Cardiac septum (tissue), 1 donor: ENCODE data around the gene YAF2. TPM values are rescaled to one million over a fixed set of nuclear protein-coding genes. Genes with fewer than 3 reads are reported as not detected.
"Not testable (repeated sequence)": the region's sequence is repeated elsewhere in the genome, so short reads cannot be mapped to it uniquely, and the experiment has no call there.

Experiments
- DNase-seq: peaks from one replicate; pipeline ENCODE4 v3.0.0-alpha.2; 2020; ENCODE audit warnings: low spot score
- intact Hi-C: fragments of 100-400 bp; cut with DNase I; formaldehyde crosslinking; loops from one replicate; pipeline ENCODE4 v1.14.0; 2022
- total RNA-seq: library from RNA; stranded (reverse); fragmentation: NEBNext Ultra II Directional; extraction: Animal tissue kit (Norgen Biotek cat#: 25700); gene quantifications from one replicate; pipeline ENCODE4 v1.2.1, GENCODE V29; 2021
- donor health status: DM: no; HTN: no; CAD: no.

YAF2 gene
- total RNA-seq, 1 donor from 2014 or later, result 84.8 TPM

GRCh38 chr12:42208574-42208973, 29.5 kb downstream of the YAF2 start:
- DNase-seq, result no peak
- intact Hi-C loops, result no loop called here

GRCh38 chr12:42204819-42205218, 33.2 kb downstream of the YAF2 start:
- intact Hi-C loops, result no loop called here
- no peak for DNase-seq

GRCh38 chr12:42204362-42204761, 33.7 kb downstream of the YAF2 start:
- no peak for DNase-seq
- intact Hi-C loops, result no loop called here

GRCh38 chr12:42201063-42201462, 37.0 kb downstream of the YAF2 start:
- DNase-seq, result no peak
- intact Hi-C loops, result no loop called here

GRCh38 chr12:42199007-42199406, 39.0 kb downstream of the YAF2 start:
- intact Hi-C loops, result no loop called here
- DNase-seq, result no peak

GRCh38 chr12:42196723-42197603, 41.1 kb downstream of the YAF2 start:
- no peak for DNase-seq
- intact Hi-C loops, result no loop called here

- intact Hi-C loops, result no loop called here
Observed at GRCh38 chr12:42192686-42193085, 45.4 kb downstream of the YAF2 start.

GRCh38 chr12:42192258-42192657, 45.8 kb downstream of the YAF2 start:
- intact Hi-C loops, result no loop called here
- no peak for DNase-seq

More at GRCh38 chr12:42192686-42193085, 45.4 kb downstream of the YAF2 start:
- no peak for DNase-seq

- intact Hi-C loops, result no loop called here
- DNase-seq, result no peak
Observed at GRCh38 chr12:42190376-42190775, 47.7 kb downstream of the YAF2 start.

- intact Hi-C loops, DNase-seq: not testable (repeated sequence)
Observed at GRCh38 chr12:42188275-42188674, 49.8 kb downstream of the YAF2 start.

- intact Hi-C loops, result no loop called here
- DNase-seq, result no peak
Observed at GRCh38 chr12:42187799-42188198, 50.2 kb downstream of the YAF2 start.

GRCh38 chr12:42186793-42187192, 51.3 kb downstream of the YAF2 start:
- intact Hi-C loops, result no loop called here
- no peak for DNase-seq

GRCh38 chr12:42182394-42182793, 55.7 kb downstream of the YAF2 start:
- intact Hi-C loops, result no loop called here
- DNase-seq, result no peak

- intact Hi-C loops, result no loop called here
- no peak for DNase-seq
Observed at GRCh38 chr12:42180990-42181596, 57.0 kb downstream of the YAF2 start.

GRCh38 chr12:42178101-42178500, 59.9 kb downstream of the YAF2 start:
- intact Hi-C loops, result no loop called here

GRCh38 chr12:42174978-42175377, 63.1 kb downstream of the YAF2 start:
- intact Hi-C loops, result no loop called here
- no peak for DNase-seq

More at GRCh38 chr12:42178101-42178500, 59.9 kb downstream of the YAF2 start:
- DNase-seq, result no peak

- intact Hi-C loops, result no loop called here
- DNase-seq, result no peak
Observed at GRCh38 chr12:42173961-42174521, 64.0 kb downstream of the YAF2 start.

- intact Hi-C loops, result no loop called here
- no peak for DNase-seq
Observed at GRCh38 chr12:42172441-42173210, 65.4 kb downstream of the YAF2 start.

- intact Hi-C loops, result no loop called here
- no peak for DNase-seq
Observed at GRCh38 chr12:42167711-42168110, 70.3 kb downstream of the YAF2 start.

- DNase-seq, result no peak
- intact Hi-C loops, result no loop called here
Observed at GRCh38 chr12:42166501-42166900, 71.5 kb downstream of the YAF2 start.
